Hepatocyte (in vitro differentiated cells): ENCODE measurements around the gene PLEKHA7. TPM values are rescaled to one million over a fixed set of nuclear protein-coding genes. Genes with fewer than 3 reads are reported as not detected.

Experiments
- DNase-seq: peaks from one replicate; pipeline ENCODE4 v3.0.0-alpha.2; 2016; ENCODE audit warnings: low spot score
- H2AFZ ChIP-seq: fragments of 200-600 bp; sonication (generic); 2 replicates; pipeline ENCODE4 v1.6.0; 2016; ENCODE audit warnings: antibody characterized with exemption, mild to moderate bottlenecking
- H3K27ac ChIP-seq: fragments of 200-600 bp; sonication (generic); 2 replicates; pipeline ENCODE4 v1.5.1; 2016; ENCODE audit warnings: mild to moderate bottlenecking
- H3K27me3 ChIP-seq: fragments of 200-600 bp; sonication (generic); 2 replicates; pipeline ENCODE4 v1.6.1; 2016
- H3K36me3 ChIP-seq: fragments of 200-600 bp; sonication (generic); replicated peaks from 2 replicates; pipeline ENCODE4 v1.5.1; 2016; ENCODE audit warnings: low read depth; ENCODE audit not compliant: insufficient read depth
- H3K4me1 ChIP-seq: fragments of 200-600 bp; sonication (generic); 2 replicates; pipeline ENCODE4 v1.5.1; 2016; ENCODE audit warnings: mild to moderate bottlenecking, moderate library complexity; ENCODE audit not compliant: insufficient read depth
- H3K4me2 ChIP-seq: fragments of 200-600 bp; sonication (generic); 2 replicates; pipeline ENCODE4 v1.6.0; 2016
- H3K4me3 ChIP-seq: fragments of 200-600 bp; sonication (generic); 2 replicates; pipeline ENCODE4 v1.5.1; 2016; ENCODE audit warnings: mild to moderate bottlenecking
- H3K79me2 ChIP-seq: fragments of 200-600 bp; sonication (generic); 2 replicates; pipeline ENCODE4 v1.6.0; 2017; ENCODE audit warnings: mild to moderate bottlenecking
- H3K9me2 ChIP-seq: fragments of 200-600 bp; sonication (generic); replicated peaks from 2 replicates; pipeline ENCODE4 v1.6.0; 2017; ENCODE audit warnings: mild to moderate bottlenecking; ENCODE audit not compliant: insufficient read depth
- H3K9me3 ChIP-seq: fragments of 200-600 bp; sonication (generic); 2 replicates; pipeline ENCODE4 v1.5.1; 2016; ENCODE audit warnings: low read depth, mild to moderate bottlenecking
- H4K20me1 ChIP-seq: fragments of 200-600 bp; sonication (generic); 2 replicates; pipeline ENCODE4 v1.6.0; 2016; ENCODE audit warnings: mild to moderate bottlenecking; ENCODE audit not compliant: insufficient read depth, poor library complexity, severe bottlenecking
- CTCF ChIP-seq: fragments of 200-600 bp; sonication (generic); IDR thresholded peaks from 2 replicates; pipeline ENCODE4 v1.5.1; 2016; ENCODE audit warnings: antibody characterized with exemption, mild to moderate bottlenecking; ENCODE audit not compliant: poor library complexity
- EZH2 ChIP-seq: fragments of 200-600 bp; sonication (generic); IDR thresholded peaks from 2 replicates; pipeline ENCODE4 v1.6.1; 2016; ENCODE audit warnings: antibody characterized with exemption, mild to moderate bottlenecking, borderline replicate concordance
- EZH2phosphoT487 ChIP-seq: fragments of 200-600 bp; sonication (generic); IDR thresholded peaks from one replicate; pipeline ENCODE4 v1.6.1; 2018; ENCODE audit warnings: antibody characterized with exemption, mild to moderate bottlenecking, low read depth, moderate library complexity; ENCODE audit not compliant: unreplicated experiment, severe bottlenecking
- WGBS: methylation state at CpG from one replicate; pipeline ENCODE4 v1.1.6; 2016; ENCODE audit warnings: low lambda C conversion rate; ENCODE audit errors: missing lambda C conversion rate; 5-methylcytosine and 5-hydroxymethylcytosine counted together
- polyA plus RNA-seq: library from polyadenylated mRNA; unstranded; fragments of >200 nt; fragmentation: Nextera tagmentation; extraction: Ambion mirVana; gene quantifications from 2 replicates; pipeline ENCODE4 v1.2.1, GENCODE V29; 2016
- total RNA-seq: library from RNA; depleted of rRNA; stranded (reverse); fragments of >200 nt; gene quantifications from 2 replicates; pipeline ENCODE4 v1.2.3, GENCODE V29; 2014

Gene PLEKHA7
- total and polyA plus RNA-seq, 2 experiments from 2014 or later, result 16.7 to 35.6 TPM

GRCh38 chr11:16801288-16801980 lies 212.8 kb downstream of the PLEKHA7 start:
- no peak for DNase-seq
- H3K27me3 ChIP-seq, result no peaks in the 10 kb centered on the region
- H3K4me2 ChIP-seq, result no peak overlapping the region
- H3K4me3 ChIP-seq, result no peak overlapping the region
- no peaks in the 10 kb centered on the region for H3K4me1 ChIP-seq
- H4K20me1 ChIP-seq, result no peaks in the 10 kb centered on the region
- H3K9me2 ChIP-seq, result no peaks in the 10 kb centered on the region
- H3K27ac ChIP-seq, result no peak overlapping the region
- H3K36me3 ChIP-seq, result no peaks in the 10 kb centered on the region
- WGBS, result 90% methylated on average over 10 of the region's 10 CpGs
- TF ChIP-seq CTCF (no peak), EZH2phosphoT487 (no peak), EZH2 (no peak)
- H3K79me2 ChIP-seq, result no peaks in the 10 kb centered on the region
- no peaks in the 10 kb centered on the region for H3K9me3 ChIP-seq
- H2AFZ ChIP-seq, result no peak overlapping the region

- TF ChIP-seq EZH2, result no peak
- no peak for TF ChIP-seq CTCF
- no peak for TF ChIP-seq EZH2phosphoT487
- Histone ChIP-seq H3K4me2 (no peak overlapping the region), H2AFZ (no peak overlapping the region), H4K20me1 (no peaks in the 10 kb centered on the region), H3K36me3 (no peaks in the 10 kb centered on the region), H3K79me2 (no peaks in the 10 kb centered on the region), H3K4me3 (no peak overlapping the region), H3K9me3 (no peaks in the 10 kb centered on the region), H3K4me1 (no peaks in the 10 kb centered on the region), H3K9me2 (no peaks in the 10 kb centered on the region), H3K27me3 (no peaks in the 10 kb centered on the region), H3K27ac (no peak overlapping the region)
- DNase-seq, result no peak
Observed at GRCh38 chr11:16800382-16800781, 213.8 kb downstream of the PLEKHA7 start.

GRCh38 chr11:16799890-16800289 lies 214.3 kb downstream of the PLEKHA7 start:
- Histone ChIP-seq H3K4me1 (no peaks in the 10 kb centered on the region), H4K20me1 (no peaks in the 10 kb centered on the region), H3K27ac (no peak overlapping the region), H3K79me2 (no peaks in the 10 kb centered on the region), H3K9me3 (no peaks in the 10 kb centered on the region), H3K27me3 (no peaks in the 10 kb centered on the region), H3K36me3 (no peaks in the 10 kb centered on the region), H3K9me2 (no peaks in the 10 kb centered on the region), H3K4me3 (no peak overlapping the region), H3K4me2 (no peak overlapping the region), H2AFZ (no peak overlapping the region)
- TF ChIP-seq CTCF (no peak), EZH2 (no peak), EZH2phosphoT487 (no peak)
- DNase-seq, result no peak

- Histone ChIP-seq H3K9me3 (no peaks in the 10 kb centered on the region), H3K9me2 (no peaks in the 10 kb centered on the region), H3K4me3 (no peak overlapping the region), H3K79me2 (no peaks in the 10 kb centered on the region), H3K36me3 (no peaks in the 10 kb centered on the region), H4K20me1 (no peaks in the 10 kb centered on the region), H3K27ac (no peak overlapping the region), H2AFZ (no peak overlapping the region), H3K4me1 (no peaks in the 10 kb centered on the region), H3K4me2 (no peak overlapping the region), H3K27me3 (no peaks in the 10 kb centered on the region)
- DNase-seq, result no peak
- TF ChIP-seq EZH2 (no peak), EZH2phosphoT487 (no peak), CTCF (no peak)
- 94% methylated on average over 1 of the region's 1 CpG for WGBS
Observed at GRCh38 chr11:16799221-16799620, 215.0 kb downstream of the PLEKHA7 start.
